Left kidney (tissue), 2 donors: Measurements from ENCODE around the gene THRSP. TPM values are rescaled to one million over a fixed set of nuclear protein-coding genes. Genes with fewer than 3 reads are reported as not detected.
"Not testable (repeated sequence)": the region's sequence is repeated elsewhere in the genome, so short reads cannot be mapped to it uniquely, and the experiment has no call there.

Experiments used
- DNase-seq: peaks from one replicate; pipeline ENCODE4 v3.0.0-alpha.2; 2013
- polyA plus RNA-seq: library from polyadenylated mRNA; unstranded; fragments of 120-200 nt; gene quantifications from one replicate; pipeline ENCODE4 v1.2.1, GENCODE V29; 2013; ENCODE audit not compliant: insufficient read length

THRSP gene
- polyA plus RNA-seq, 1 donor, result 0.23 TPM

DNA sequence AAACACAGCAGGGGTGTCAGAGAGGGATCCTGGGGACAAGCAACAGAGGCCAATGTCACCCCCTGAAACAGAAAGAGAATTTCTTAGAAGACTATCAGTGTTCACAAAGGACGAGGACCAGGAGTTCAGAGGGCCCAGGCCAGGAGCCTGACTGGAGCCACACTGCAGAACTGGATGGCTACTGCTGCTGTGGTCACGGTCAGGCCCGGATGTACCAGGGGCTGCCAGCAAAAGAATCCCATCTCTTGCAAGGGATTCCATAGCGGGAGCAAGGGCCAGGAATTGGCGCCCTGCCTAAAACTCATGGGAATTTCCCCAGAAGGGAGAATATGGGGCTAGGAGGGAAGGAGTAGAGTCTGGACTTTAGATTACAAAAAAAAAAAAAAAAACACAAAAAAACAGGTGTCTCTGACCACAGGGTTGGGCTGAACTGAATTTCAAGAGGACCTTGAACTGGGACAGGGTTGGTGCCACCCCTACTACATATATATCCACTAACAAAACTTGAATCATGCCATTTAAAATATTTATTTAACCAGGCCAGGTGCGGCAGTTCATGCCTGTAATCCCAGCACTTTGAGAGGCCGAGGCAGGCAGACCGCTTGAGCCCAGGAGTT is 24.9 kb upstream of the THRSP start:
- no peak for DNase-seq

DNA sequence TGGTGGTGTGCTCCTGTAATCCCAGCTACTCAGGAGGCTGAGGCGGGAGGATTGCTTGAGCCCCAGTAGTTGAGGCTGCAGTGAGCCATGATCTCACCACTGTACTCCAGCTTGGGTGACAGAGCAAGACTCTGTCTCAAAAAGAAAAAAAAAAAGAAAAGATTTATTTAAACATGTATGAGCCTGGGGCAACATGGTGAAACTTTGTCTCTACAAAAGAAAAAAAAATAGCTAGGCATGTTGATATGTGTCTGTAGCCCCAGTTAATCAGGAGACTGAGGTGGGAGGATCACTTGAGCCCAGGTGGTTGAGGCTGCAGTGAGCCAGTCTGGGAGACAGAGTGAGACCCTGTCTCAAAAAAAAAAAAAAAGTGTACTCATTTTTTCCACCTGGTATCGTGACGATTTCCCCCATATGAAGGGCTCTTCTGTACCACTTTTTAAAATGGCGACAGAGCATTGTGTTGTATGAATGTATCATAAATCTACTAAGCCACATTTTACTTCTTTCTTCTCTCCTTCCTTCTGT is 24.2 kb upstream of the THRSP start:
- no peak for DNase-seq

DNA sequence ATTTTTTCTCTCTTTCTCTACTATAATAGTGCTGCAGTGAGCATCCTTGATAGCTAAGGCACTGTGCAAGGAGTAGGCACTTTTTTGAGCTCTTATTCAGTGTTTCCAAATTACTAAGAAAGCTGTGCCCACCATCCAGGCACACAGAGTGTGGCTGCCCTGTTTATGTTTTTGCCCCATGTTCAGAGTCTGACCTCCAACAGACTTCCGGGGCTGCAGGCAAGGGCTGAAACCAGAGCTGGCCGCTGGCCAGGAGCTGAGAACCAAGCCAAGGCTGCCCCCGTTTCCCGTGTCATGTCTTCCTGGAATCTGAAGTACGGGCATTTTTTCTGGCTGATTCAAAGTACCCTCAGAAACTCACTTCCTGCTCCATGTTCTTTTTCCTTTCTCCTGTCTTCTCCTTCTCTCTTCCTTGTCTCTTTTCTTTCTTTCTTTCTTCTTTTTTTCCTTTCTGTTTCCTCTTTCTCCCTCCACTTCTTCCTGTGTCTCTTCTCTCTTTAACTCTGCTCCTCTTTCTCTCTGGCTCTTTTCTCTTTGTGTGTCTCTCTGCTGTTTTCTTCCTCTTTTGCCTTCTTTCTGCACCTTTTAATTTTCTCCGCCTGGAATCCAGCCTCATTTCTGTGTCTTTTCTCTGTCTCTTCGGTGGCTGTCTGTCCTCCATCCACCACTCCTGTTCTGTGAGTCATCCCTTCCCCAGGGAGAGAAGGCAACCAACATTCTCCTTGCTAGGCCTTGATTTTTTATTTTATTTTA is 23.6 kb upstream of the THRSP start:
- DNase-seq, result peak; percentile 61

DNA sequence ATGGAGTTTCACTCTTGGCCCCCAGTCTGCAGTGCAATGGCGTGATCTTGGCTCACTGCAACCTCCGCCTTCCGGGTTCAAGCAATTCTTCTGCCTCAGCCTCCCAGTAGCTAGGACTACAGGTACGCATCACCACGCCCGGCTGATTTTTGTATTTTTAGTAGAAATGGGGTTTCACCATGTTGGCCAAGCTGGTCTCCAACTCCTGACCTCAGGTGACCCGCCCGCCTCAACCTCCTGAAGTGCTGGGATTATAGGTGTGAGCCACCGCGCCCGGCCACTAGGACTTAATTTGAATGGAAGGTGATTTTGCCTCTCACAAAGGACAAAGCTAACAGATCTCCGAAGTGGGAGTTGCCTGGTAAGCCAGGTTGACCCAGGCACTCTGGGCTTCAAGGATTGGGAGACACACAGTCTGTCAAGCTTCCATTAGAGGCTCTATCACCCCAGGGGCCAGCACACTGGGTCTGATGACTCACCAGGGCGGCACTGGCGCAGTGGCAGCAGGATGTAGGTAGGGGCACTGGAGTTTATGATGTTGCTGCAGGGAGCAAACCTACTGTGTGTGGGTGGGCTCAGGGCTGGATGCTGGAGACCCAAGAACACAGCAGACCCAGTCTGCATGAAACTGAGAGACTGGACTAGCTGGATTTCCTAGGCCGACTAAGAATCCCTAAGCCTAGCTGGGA is 22.8 kb upstream of the THRSP start:
- DNase-seq, result no peak

DNA sequence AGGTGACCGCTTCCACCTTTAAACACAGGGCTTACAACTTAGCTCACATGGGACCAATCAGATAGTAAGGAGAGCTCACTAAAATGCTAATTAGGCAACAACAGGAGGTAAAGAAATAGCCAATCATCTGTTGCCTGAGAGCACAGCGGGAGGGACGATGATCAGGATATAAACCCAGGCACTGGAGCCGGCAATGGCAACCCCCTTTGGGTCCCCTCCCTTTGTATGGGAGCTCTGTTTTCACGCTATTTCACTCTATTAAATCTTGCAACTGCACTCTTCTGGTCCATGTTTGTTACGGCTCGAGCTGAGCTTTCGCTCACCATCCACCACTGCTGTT is 22.3 kb upstream of the THRSP start:
- DNase-seq, result not testable (repeated sequence)

DNA sequence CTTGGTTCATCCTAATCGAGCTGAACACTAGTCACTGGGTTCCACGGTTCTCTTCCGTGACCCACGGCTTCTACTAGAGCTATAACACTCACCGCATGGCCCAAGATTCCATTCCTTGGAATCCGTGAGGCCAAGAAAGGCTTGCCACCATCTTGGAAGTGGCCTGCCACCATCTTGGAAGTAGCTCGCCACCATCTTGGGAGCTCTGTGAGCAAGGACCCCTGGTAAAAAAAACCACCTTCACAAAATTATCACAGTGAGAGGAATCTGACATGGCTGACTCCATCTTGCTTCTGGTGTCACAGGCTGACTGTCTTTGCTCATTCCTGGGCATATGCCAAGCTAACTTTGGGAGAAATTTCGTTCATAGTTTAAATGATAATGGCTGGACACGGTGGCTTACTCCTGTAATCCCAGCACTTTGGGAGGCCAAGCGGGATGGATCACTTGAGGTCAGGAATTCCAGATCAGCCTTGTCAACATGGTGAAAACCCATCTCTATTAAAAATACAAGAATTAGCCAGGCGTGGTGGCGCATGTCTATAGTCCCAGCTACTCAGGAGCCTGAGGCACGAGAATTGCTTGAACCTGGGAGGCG is 21.7 kb upstream of the THRSP start:
- DNase-seq, result no peak

DNA sequence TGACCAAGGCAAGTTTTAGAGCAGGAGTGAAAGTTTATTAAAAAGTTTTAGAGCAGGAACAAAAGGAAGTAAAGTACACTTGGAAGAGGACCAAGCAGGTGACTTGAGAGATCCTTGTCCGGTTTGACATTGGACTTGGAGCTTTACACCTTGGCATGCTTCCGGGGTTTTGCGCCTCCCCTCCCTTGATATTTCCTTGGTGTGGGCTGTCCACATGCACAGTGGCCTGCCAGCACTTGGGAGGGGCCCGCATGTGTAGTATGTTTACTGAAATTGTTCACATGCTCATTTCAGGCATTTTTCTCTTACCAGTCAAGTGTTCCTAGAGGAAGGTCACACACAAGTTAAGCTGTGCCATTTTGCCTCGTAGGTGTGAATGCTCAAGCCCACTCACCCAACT is 19.0 kb upstream of the THRSP start:
- DNase-seq, result no peak

DNA sequence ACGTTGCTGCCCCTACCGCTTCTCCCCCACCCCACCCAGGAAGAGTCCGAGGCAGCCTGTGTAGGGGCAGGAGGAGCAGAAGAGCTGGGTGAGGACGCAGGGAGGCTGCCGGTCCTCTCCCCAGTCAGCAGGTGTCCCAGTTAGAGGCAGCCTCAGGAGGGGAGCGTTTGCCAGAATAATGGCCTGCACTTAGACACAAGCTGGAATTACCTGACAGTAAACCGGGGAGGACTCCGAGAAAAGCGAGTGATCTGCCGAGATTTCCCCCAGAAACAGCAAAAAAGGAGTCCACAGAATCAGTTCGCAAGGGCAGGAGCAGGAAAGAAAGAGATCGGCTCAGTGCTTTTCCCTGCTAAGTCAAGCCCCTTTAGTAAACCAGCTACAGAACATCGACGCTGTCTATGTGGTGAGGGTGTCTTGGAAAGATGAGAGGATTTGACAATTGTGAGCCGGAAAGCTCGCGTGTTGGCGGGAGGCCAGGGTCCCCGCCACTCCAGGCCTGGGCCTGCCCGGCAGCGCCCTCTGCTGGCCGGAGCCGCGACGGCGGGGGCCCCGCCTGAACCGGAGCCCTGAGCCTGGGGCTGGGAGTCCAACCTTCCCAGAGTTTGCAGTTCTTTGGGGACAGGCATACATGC is 17.7 kb upstream of the THRSP start:
- DNase-seq, result peak; percentile 75

DNA sequence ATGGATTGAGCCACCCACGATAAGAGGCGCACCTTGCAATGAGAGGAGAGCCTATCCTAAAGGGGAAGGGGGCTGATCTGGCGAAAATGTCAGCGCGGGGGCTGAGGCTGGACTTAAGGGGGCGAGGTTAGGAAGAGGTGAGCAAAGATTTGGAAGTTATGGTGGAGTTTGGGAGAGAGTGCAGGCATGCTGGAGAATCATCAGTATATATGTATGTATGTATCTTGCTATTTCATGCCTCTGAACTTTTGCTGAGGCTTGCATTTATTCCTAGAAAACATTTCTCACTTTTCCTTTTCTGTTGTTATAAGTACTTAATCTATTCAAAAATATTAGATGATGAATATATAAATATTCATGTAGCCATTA is 17.2 kb upstream of the THRSP start:
- DNase-seq, result no peak

DNA sequence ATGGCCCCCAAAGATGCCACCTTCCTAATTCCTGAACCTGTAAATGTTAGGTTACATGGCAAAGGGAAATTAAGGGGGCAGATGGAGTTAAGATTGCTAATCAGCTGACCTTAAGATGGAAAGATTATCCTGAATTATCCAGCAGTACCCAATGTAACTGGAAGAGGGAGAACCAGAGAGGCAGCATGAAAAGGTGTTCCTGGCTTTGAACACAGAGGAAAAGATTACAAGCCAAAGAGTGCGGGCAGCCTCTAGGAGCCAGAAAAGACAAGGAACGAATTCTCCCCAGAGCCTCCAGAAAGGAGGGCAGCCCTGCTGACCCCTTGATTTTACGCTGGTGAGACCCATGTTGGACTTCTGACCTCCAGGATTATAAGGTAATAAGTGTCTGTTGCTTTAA is 15.1 kb upstream of the THRSP start:
- no peak for DNase-seq

DNA sequence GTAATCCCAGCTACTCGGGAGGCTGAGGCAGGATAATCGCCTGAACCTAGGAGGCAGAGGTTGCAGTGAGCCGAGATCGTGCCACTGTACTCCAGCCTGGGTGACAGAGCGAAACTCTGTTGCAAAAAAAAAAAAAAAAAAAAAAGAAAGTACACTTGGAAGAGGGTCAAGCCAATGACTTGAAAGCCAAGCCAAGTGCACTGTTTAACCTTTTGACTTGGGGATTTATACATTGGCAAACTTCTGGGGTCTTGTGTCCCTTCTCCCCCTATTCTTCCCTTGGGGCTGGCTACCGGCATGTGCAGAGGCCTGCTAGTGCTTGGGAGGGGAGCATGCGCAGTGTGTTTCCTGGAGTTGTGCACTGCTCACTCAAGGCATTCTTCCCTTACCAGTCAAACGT is 14.3 kb upstream of the THRSP start:
- no peak for DNase-seq

DNA sequence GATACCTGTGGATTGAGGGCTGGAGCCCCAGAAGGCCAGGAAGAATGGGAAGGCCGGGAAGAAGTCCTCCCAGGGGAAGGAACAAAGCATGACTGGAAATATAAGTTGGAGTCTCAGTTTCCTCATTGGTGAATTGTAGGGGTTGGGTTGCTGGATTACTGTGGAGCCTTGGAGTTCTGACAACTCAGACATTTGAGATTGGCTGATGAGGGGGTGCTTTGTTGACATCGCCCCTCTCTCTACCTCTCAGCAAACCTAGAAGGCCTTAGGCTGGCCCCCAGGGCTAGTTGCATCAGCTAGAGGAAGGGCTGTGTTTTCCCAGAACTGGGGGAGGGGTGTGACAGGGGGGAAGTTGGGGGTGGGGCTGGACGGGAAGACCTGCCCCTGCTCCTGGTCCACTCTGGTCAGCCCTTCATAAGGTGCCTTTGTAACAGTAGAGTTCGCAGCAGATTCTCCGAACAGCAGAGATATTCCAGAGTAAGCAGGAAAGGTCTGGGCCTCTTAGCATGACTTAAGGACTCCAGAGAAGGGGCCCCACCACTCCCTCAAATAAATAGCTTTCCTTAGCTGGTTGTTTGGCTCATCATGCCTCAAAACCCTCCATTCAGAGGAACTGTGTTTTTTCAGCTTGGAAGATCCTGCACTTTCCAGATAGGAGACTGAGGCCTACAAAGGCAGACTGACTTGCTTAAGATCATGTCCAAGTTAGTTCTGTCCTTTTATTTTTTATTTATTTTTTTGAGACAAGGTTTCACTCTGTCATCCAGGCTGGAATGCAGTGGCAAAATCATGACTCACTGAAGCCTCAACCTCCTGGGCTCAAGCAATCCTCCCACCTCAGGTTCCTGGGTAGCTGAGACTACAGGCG is 12.5 kb upstream of the THRSP start:
- DNase-seq, result no peak

DNA sequence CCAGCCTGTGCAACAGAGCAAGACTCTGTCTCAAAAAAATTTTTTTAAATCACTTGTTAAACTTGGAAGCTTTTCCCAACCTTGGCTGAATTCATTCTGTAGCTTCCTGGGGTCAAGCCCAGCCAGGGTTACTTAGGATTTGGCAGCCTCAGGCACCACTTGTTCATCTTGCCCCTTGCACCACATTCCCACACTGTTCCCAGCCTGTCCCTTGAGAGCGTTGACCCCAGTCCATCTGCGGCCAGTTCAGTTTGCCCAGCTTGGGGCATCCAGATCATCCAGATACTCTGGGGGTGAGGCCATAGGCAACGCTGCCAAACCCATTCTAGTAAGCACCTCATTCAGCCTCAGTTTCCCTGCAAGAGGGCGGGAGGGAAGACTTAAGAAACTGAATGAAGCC is 8.7 kb upstream of the THRSP start:
- no peak for DNase-seq

DNA sequence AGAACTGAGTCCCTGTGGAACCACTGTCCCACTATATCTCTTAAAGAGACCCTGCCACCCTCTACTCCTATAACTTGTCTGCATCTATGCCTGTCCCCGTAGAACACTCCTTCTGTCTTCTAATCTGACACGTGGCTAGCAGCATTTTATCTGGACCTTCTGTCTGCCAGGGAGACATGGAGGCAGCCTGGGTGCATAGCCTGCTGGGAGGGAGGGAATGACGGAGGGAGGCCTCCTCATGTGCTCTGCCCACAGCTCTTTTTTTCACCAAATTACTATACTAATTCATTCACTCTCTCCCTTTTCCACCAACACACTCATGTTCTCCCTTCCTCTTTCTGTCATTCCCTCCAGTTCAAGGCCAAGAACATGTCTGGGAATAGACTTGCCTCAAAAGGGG is 7.6 kb upstream of the THRSP start:
- DNase-seq, result no peak

DNA sequence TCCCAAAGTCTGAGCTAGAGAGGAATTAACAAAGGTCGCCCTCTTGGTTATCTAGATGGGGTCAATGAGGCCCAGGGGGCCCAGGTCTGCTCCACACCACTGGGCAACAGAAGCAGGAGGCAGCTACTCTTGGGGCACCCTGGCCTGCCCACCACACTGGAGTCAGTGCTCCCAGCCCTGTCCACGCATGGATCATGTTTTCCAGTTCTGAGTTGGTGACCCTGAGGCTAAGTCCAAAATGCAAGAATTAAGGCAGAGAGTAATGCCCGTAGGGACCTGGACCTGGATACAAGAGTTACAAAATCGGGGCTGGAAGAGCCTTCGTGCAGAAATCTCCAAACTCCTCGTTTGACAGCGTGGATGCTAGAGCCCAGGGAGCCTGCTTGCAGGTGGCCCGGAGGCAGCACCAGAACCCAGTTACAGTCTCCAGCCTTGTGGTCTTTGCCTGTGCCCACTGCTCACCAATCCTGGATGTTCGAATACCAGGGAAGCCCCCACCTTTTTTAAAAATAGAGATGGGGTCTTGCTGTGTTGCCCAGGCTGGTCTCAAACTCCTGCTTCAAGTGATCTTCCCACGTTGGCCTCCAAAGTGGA is 6.1 kb upstream of the THRSP start:
- DNase-seq, result no peak

DNA sequence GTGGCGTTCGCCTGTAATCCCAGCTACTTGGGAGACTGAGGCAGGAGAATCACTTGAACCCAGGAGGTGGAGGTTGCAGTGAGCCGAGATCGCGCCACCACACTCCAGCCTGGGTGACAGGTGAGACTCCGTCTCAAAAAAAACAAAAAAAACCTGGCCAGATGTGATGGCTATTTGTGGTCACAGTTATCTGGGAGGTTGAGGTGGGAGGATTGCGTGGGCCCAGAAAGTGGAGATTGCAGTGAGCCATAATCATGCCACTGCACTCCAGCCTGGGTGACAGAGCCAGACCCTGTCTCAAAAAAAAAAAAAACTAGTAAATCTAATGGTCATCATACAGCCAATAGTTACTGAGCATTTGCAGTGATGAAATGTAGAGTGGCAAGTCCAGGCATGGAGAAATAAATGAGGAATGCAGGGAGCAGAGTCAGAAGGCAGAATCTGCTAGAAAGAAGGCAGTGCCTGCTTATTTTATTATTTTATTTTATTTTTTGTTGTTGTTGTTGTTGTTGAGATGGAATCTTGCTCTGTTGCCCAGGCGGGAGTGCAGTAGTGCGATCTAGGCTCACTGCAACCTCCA is 3.8 kb upstream of the THRSP start:
- DNase-seq, result not testable (repeated sequence)

DNA sequence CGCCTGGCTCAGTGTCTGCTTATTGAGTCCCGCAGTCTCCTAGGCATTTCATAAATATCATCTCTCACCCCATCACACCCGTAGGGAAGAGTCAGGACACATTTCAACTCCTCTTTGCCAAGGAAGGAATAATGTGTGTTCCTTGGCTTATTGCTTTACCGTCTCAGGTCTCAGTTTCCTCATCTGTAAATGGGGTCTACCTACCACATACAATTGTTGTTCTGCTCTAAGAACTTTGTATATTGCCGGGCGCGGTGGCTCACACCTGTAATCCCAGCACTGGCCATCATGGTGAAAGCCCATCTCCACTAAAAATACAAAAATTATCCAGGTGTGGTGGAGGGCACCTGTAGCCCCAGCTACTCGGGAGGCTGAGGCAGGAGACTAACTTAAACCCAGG is 3.1 kb upstream of the THRSP start:
- no peak for DNase-seq

DNA sequence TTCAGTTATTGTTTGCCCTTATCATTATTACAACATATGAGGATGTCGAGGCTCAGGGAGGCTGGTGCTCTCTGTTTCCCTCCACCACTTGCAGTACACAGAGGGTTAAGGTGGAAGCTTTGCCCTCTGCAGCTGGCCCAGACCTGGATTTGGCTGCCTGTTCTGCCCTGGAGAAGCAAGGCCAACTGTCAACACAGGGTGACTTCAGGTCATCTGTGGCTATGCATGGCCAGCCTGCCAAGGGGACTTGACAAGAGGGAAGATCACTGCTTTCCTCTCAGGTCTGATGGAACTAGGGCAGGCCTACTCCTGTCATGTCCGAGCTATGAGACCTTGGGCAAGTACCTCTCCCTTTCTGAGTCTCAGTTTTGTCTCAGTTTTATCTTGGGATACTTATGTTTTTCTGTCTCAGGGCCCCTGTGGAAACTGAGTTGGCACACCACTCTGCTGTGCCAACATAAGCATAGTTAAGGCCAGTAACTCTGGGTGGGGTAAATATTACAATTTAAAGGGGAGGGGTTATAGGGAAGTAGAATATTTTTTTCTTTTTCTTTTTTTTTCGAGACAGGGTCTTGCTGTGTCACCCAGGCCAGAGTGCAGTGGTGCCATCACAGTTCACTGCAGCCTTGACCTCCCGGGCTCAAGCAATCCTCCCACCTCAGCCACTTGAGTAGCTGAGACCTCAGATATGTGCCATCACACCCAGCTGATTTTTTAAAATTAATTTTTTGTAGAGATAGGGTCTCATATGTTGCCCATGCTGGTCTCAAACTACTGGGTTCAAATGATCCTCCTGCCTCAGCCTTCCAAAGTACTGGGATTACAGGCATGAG is 2.4 kb upstream of the THRSP start:
- DNase-seq, result no peak

DNA sequence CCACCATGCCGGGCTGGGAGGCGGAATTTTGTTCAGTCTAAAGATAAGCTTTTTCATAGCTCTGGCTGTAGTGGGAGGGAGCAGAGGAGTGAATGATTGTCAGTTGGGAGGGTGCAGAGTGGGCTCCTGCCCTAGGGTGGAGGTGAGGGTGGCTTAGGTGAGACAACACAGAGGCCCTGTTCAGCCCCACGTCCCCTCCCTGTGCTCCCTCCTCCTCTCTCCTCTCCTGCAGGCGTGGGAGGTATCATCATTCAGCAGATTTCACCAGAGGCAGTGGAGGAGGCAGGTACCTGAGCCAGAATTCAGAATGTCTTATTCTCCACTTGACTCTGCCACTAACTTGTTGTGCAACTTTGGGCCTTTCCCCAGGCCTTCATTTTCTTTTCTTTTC is 1.7 kb upstream of the THRSP start:
- no peak for DNase-seq

DNA sequence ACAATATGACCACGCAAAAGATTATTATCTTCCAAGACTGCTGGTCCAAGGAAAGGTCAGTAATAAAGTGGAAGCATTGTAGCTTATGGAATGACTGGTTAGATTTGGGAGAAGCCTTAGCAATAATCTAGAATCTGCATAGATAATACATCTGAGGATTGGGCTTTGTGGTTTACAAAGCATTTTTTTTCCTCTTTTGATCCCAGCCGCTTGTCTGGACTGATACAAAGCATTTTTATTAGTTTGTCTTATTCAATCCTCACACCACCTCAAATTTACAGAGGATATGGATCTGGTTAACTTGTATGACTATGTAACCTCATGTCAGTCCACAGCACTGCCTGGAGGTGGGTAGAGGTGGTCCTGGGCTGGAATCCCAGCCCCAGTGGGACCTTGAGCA is 990 bp upstream of the THRSP start:
- no peak for DNase-seq
